Ishikawa (cell line): ENCODE measurements around the gene DGLUCY.

ENCODE experiments used
- CEBPB ChIP-seq: IDR thresholded peaks from 2 replicates; pipeline ENCODE4 v1.6.1; 2012
- CREB1 ChIP-seq: IDR thresholded peaks from 2 replicates; pipeline ENCODE4 v1.6.1; 2012; ENCODE audit warnings: low read depth
- EGR1 ChIP-seq: IDR thresholded peaks from 2 replicates; pipeline ENCODE4 v1.6.1; 2012
- EP300 ChIP-seq: IDR thresholded peaks from 2 replicates; pipeline ENCODE4 v1.6.1; 2012; ENCODE audit warnings: borderline replicate concordance
- FOXM1 ChIP-seq: IDR thresholded peaks from 2 replicates; pipeline ENCODE4 v1.6.1; 2012; ENCODE audit warnings: low read depth, borderline replicate concordance
- NFIC ChIP-seq: IDR thresholded peaks from 2 replicates; pipeline ENCODE4 v1.6.1; 2012
- RAD21 ChIP-seq: IDR thresholded peaks from 2 replicates; pipeline ENCODE4 v1.6.1; 2012; ENCODE audit warnings: low read depth
- TAF1 ChIP-seq: IDR thresholded peaks from 2 replicates; pipeline ENCODE4 v1.6.1; 2012; ENCODE audit warnings: low read depth, mild to moderate bottlenecking
- TCF12 ChIP-seq: IDR thresholded peaks from 2 replicates; pipeline ENCODE4 v1.6.1; 2012; ENCODE audit warnings: low read depth
- TEAD4 ChIP-seq: IDR thresholded peaks from 2 replicates; pipeline ENCODE4 v1.6.1; 2012
- YY1 ChIP-seq: IDR thresholded peaks from 2 replicates; pipeline ENCODE4 v1.6.1; 2012; ENCODE audit warnings: low read depth
- ZBTB7A ChIP-seq: IDR thresholded peaks from 2 replicates; pipeline ENCODE4 v1.6.1; 2012; ENCODE audit warnings: low read depth
- TF ChIP-seq, protein P1 (sequence below): IDR thresholded peaks from 2 replicates; pipeline ENCODE4 v1.6.1; 2012
- TF ChIP-seq, protein P2 (sequence below): IDR thresholded peaks from 2 replicates; pipeline ENCODE4 v1.6.1; 2012; ENCODE audit warnings: low read depth, mild to moderate bottlenecking
- TF ChIP-seq, protein P3 (sequence below): IDR thresholded peaks from 2 replicates; pipeline ENCODE4 v1.6.1; 2012

DGLUCY gene

DNA sequence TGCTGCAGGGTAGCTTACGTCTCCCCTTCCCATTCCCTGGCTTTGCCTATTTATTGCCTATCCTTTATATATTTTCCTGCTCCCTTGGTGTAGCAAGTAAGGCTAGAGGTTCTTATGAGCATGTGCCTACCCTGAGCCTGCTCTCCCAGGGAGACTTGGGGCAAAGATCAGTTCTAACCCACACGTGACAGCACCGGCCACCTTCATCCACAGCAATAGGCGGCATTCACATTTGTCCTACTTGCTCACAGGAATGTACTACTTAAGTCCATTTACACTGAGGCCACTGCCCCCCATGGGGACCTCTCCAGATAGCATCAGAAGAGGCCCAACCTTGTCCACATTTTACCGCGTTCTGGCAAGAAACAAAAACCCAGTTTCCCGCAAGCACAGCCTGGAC, 122.0 kb downstream of the DGLUCY start:
- TF ChIP-seq CREB1 (no peak), ZBTB7A (no peak), TEAD4 (no peak), EP300 (no peak), TAF1 (no peak), YY1 (no peak), CEBPB (no peak), EGR1 (no peak), FOXM1 (no peak)
- TF ChIP-seq, protein P1, sequence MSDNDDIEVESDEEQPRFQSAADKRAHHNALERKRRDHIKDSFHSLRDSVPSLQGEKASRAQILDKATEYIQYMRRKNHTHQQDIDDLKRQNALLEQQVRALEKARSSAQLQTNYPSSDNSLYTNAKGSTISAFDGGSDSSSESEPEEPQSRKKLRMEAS, result no peak
- TF ChIP-seq, protein P2, sequence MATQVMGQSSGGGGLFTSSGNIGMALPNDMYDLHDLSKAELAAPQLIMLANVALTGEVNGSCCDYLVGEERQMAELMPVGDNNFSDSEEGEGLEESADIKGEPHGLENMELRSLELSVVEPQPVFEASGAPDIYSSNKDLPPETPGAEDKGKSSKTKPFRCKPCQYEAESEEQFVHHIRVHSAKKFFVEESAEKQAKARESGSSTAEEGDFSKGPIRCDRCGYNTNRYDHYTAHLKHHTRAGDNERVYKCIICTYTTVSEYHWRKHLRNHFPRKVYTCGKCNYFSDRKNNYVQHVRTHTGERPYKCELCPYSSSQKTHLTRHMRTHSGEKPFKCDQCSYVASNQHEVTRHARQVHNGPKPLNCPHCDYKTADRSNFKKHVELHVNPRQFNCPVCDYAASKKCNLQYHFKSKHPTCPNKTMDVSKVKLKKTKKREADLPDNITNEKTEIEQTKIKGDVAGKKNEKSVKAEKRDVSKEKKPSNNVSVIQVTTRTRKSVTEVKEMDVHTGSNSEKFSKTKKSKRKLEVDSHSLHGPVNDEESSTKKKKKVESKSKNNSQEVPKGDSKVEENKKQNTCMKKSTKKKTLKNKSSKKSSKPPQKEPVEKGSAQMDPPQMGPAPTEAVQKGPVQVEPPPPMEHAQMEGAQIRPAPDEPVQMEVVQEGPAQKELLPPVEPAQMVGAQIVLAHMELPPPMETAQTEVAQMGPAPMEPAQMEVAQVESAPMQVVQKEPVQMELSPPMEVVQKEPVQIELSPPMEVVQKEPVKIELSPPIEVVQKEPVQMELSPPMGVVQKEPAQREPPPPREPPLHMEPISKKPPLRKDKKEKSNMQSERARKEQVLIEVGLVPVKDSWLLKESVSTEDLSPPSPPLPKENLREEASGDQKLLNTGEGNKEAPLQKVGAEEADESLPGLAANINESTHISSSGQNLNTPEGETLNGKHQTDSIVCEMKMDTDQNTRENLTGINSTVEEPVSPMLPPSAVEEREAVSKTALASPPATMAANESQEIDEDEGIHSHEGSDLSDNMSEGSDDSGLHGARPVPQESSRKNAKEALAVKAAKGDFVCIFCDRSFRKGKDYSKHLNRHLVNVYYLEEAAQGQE, result no peak

DNA sequence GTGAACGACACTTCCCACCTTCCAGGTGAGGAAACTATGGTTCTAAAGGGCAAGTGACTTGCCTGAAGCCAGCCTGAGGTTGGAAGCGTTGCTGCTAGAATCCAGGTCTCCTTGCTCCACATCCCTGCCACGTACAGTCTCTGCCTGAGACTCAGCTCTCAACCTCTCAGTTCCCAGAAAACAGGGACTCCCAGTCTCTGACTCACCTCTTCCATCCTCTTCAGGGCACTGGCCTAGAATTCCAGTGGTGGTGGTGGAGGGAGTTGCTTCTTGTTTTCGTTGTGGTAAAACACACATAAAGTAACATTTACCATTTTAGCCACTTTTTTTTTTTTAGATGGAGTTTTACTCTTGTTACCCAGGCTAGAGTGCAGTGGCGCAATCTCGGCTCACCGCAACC, 123.3 kb downstream of the DGLUCY start:
- TF ChIP-seq, protein P1, result no peak
- no peak for TF ChIP-seq NFIC
- no peak for TF ChIP-seq CREB1
- no peak for TF ChIP-seq TCF12
- TF ChIP-seq ZBTB7A, result no peak
- TF ChIP-seq EGR1, result no peak
- TF ChIP-seq TAF1, result no peak
- no peak for TF ChIP-seq FOXM1
- TF ChIP-seq CEBPB, result no peak
- no peak for TF ChIP-seq EP300
- TF ChIP-seq, protein P3, sequence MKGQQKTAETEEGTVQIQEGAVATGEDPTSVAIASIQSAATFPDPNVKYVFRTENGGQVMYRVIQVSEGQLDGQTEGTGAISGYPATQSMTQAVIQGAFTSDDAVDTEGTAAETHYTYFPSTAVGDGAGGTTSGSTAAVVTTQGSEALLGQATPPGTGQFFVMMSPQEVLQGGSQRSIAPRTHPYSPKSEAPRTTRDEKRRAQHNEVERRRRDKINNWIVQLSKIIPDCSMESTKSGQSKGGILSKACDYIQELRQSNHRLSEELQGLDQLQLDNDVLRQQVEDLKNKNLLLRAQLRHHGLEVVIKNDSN, result no peak
- TF ChIP-seq, protein P2, result no peak

DNA sequence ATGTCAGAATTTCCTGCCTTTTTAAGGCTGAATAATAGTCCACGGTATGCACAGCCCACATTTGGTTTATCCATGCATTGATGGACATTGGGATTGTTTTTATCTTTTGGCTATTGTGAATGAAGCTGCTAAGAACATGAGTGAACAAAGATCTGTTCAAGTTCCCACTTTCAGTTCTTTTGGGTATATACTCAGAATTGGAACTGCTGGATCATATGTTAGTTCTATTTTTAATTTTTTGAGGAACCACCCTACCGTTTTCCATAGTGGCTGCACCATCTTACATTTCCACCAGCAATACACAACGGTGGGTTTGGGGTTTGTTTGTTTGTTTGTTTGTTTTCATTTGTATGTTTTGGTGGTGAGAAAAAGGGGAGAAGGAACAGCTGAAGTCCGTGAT, 124.2 kb downstream of the DGLUCY start:
- no peak for TF ChIP-seq RAD21
- no peak for TF ChIP-seq EGR1
- TF ChIP-seq, protein P3, result no peak
- TF ChIP-seq NFIC, result no peak
- no peak for TF ChIP-seq YY1
- no peak for TF ChIP-seq EP300
- TF ChIP-seq TEAD4, result no peak
- TF ChIP-seq CEBPB, result no peak
- no peak for TF ChIP-seq CREB1
- TF ChIP-seq, protein P1, result no peak
- no peak for TF ChIP-seq TCF12
- TF ChIP-seq TAF1, result no peak
- TF ChIP-seq FOXM1, result no peak

DNA sequence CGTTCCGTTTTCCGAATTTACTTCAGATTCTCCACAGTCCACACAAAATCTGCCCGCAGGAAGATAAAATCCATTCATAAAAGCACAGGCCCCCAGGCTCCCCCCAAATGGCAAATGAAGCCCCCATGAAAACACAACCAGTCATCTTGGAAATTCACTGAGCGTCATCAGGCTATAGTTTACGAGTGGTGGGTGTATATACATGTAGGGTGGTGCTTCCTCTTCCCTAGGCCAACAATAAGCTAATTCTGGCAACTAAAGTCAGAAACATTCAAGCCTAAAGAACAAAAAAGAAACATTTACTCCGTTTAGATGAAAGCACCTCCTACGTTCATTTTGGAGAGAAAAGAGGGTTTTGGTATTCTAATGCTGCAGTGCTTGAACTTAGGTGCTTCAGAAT, 124.8 kb downstream of the DGLUCY start:
- no peak for TF ChIP-seq CEBPB
- TF ChIP-seq, protein P3, result no peak
- TF ChIP-seq EP300, result no peak
- no peak for TF ChIP-seq RAD21
- TF ChIP-seq, protein P2, result no peak
- no peak for TF ChIP-seq TAF1
- no peak for TF ChIP-seq TEAD4
- no peak for TF ChIP-seq ZBTB7A
- TF ChIP-seq EGR1, result no peak
- TF ChIP-seq YY1, result no peak
